Renal pelvis (tissue), 12 donors: ENCODE measurements around the gene TMEM35A. TPM values are rescaled to one million over a fixed set of nuclear protein-coding genes. Genes with fewer than 3 reads are reported as not detected.
"Not testable (repeated sequence)": the region's sequence is repeated elsewhere in the genome, so short reads cannot be mapped to it uniquely, and the experiment has no call there.

Source experiments
- DNase-seq: peaks from one replicate; pipeline ENCODE4 v3.0.0-alpha.2; 2013
- long read RNA-seq, 16 experiments: transcript quantifications; one replicate each; lab custom pipeline, GENCODE V29; 2026
- polyA plus RNA-seq, 3 donors: library from polyadenylated mRNA; unstranded; fragments of 120-200 nt; gene quantifications; one replicate each; pipeline ENCODE4 v1.2.1, GENCODE V29; 2013; ENCODE audit not compliant: insufficient read length in 3 of 3

The TMEM35A gene
- 1 to 10 TPM; 6.5 to 8.1 (median 6.6) TPM for polyA plus RNA-seq
- long read RNA-seq, donor 1, partial matches to known transcripts, result 0 of 4 reads
- long read RNA-seq, donor 1, other reads (novel, unspliced or antisense), result 0 of 4 reads
- long read RNA-seq, donor 2, partial matches to known transcripts, result 0 of 3 reads
- long read RNA-seq, donor 2, other reads (novel, unspliced or antisense), result 0 of 3 reads
- long read RNA-seq, donor 3, partial matches to known transcripts, result 0 of 4 reads
- long read RNA-seq, donor 3, other reads (novel, unspliced or antisense), result 0 of 4 reads
- long read RNA-seq, donor 4, transcript TMEM35A-201 (2 exons, 2,195 nt), result major isoform, 8 of 8 reads
- long read RNA-seq, donor 4, partial matches to known transcripts, result 0 of 8 reads
- long read RNA-seq, donor 4, other reads (novel, unspliced or antisense), result 0 of 8 reads
- long read RNA-seq, donor 5, partial matches to known transcripts, result 0 of 1 reads
- long read RNA-seq, donor 5, other reads (novel, unspliced or antisense), result 0 of 1 reads
- long read RNA-seq, donor 6, partial matches to known transcripts, result 0 of 2 reads
- long read RNA-seq, donor 6, other reads (novel, unspliced or antisense), result 0 of 2 reads
- long read RNA-seq, donor 7, partial matches to known transcripts, result 0 of 2 reads
- long read RNA-seq, donor 7, other reads (novel, unspliced or antisense), result 0 of 2 reads
- long read RNA-seq, donor 8, partial matches to known transcripts, result 0 of 4 reads
- long read RNA-seq, donor 8, other reads (novel, unspliced or antisense), result 0 of 4 reads
- long read RNA-seq, donor 9, transcript TMEM35A-201 (2 exons, 2,195 nt), result major isoform, 8 of 8 reads
- long read RNA-seq, donor 9, partial matches to known transcripts, result 0 of 8 reads
- long read RNA-seq, donor 9, other reads (novel, unspliced or antisense), result 0 of 8 reads
- long read RNA-seq, donor 10, partial matches to known transcripts, result 0 of 3 reads
- long read RNA-seq, donor 10, other reads (novel, unspliced or antisense), result 0 of 3 reads
- long read RNA-seq, donor 11, partial matches to known transcripts, result 0 of 3 reads
- long read RNA-seq, donor 11, other reads (novel, unspliced or antisense), result 0 of 3 reads
- long read RNA-seq, donor 12, partial matches to known transcripts, result 0 of 4 reads
- long read RNA-seq, donor 12, other reads (novel, unspliced or antisense), result 0 of 4 reads
- long read RNA-seq, donor 13, partial matches to known transcripts, result 0 of 1 reads
- long read RNA-seq, donor 13, other reads (novel, unspliced or antisense), result 0 of 1 reads
- long read RNA-seq, donor 14, transcript TMEM35A-201 (2 exons, 2,195 nt), result major isoform, 9 of 9 reads
- long read RNA-seq, donor 14, partial matches to known transcripts, result 0 of 9 reads
- long read RNA-seq, donor 14, other reads (novel, unspliced or antisense), result 0 of 9 reads
- long read RNA-seq, donor 15, transcript TMEM35A-201 (2 exons, 2,195 nt), result major isoform, 14 of 14 reads
- long read RNA-seq, donor 15, partial matches to known transcripts, result 0 of 14 reads
- long read RNA-seq, donor 15, other reads (novel, unspliced or antisense), result 0 of 14 reads
- long read RNA-seq, donor 16, transcript TMEM35A-201 (2 exons, 2,195 nt), result major isoform, 8 of 8 reads
- long read RNA-seq, donor 16, partial matches to known transcripts, result 0 of 8 reads
- long read RNA-seq, donor 16, other reads (novel, unspliced or antisense), result 0 of 8 reads

GRCh38 chrX:101078716-101079598, at the start of gene TMEM35A:
TSS of gene TMEM35A (plus strand) at chrX:101078879. CDS start at chrX:101079003, 124 bp downstream.
- peak; percentile 38 for DNase-seq

DNA sequence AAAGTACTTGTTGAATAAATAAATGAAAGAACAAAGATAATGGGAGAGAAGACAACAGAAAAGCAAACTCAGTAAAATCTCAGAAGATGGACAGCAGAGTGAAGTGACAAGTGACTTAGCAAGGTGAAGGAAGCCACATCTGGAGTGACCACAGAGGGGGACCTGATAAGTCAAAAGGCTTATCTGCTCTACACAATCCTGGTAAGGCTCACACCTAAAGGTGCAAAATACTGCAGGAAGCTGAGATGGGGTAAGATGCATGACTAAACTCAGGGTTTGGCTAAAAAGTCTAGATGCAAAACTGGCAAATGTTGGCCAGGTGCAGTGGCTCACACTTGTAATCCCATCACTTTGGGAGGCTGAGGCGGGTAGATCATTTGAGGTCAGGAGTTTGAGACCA, 49.0 kb upstream of the TMEM35A start:
- no peak for DNase-seq

DNA sequence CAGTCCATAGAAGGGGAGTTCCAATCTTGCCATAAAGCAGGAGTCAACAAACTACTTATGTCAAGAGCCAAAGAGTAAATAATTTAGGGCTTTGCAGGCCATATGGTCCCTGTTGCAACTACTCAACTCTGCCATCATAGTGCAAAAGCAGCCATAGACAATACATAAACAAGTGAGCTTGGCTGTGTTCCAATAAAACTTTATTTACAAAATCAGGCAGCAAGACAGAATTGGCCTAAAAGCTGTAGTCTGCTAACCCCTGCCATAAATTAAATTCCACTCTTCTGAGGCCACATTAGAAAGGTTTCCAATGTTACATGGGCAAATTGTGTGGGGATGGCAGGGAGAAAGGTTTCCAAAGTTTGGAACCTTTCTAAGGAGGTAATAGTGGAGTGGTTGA, 41.4 kb upstream of the TMEM35A start:
- DNase-seq, result no peak

DNA sequence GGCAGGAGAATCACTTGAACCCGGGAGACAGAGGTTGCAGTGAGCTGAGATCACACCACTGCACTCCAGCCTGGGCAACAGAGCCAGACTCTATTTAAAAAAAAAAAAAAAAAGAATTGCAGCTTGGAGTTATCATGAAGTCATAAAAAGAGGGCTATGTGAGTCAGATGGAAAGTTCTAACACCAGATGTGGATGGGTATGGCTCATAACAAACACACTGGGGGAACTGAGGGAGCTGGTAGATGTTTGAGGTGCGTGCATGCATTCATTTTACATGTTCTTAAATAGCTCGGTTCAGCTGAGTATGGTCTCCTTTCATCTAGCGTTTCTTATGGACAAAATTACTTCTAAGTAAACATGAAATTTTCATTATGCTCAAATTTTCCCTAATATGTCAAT, 38.5 kb upstream of the TMEM35A start:
- no peak for DNase-seq

- no peak for DNase-seq
Observed at GRCh38 chrX:101051153-101051548, 27.5 kb upstream of the TMEM35A start.

DNA sequence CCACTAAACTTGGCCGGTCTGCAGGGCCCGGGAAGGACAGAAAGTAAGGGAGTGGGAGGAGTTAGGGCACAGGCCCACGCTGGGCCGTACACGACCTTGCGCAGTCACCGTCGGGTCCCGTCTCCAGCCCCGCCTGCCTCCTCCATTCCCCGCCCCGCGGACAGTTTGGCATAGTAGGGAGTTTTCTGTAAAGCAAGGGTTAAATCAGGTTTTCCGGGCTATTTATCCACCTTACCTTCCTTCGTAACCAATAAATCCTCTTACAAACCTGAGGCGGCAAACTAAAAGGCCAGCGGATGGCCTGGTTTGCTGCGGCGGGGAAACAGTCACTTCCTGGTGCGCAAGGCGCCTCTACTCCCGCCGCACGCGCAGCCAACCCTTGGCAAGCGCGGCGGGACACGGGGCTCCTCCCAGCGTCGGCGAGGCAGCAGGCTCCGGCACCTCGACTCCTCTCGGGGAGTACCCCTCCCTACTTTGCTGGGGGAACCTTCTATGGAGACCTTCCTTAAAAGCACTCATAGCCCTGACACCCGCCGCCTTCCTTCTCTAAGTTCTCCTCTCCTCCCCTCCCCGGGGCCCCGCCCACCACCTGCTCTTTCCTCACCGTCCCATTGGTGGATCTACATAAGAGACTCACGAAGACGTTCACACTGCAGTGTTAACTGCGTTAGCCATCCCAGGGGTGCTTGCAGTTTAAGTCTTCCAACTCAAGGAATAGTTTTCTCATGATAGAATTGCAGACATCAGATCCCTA, 27.0 kb upstream of the TMEM35A start, which contains the start of gene TRMT2B:
Gene TRMT2B (minus strand): TSS at position 563 of the 754 bp plus-strand sequence. CDS start 9,822 bp downstream, outside the sequence.
- DNase-seq, result peak; percentile 62

DNA sequence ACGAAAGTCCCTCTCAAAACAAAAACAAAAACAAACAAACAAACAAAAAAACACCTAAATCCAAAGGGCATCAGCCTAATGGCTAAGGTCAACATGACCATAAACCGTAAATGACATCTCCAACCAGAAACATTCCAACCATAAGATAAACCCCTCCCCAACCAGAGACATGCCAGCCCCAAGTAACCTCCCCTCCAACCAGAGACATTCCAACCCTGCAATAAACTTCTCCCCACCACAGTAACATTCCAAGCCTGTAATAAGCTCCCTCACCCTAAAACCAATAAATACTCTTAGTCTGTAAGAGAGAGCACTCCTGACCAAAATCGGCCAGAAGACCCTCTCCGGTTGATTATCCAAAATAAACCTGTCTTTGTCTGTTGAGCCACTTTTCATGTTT, 22.1 kb upstream of the TMEM35A start:
- DNase-seq, result not testable (repeated sequence)

DNA sequence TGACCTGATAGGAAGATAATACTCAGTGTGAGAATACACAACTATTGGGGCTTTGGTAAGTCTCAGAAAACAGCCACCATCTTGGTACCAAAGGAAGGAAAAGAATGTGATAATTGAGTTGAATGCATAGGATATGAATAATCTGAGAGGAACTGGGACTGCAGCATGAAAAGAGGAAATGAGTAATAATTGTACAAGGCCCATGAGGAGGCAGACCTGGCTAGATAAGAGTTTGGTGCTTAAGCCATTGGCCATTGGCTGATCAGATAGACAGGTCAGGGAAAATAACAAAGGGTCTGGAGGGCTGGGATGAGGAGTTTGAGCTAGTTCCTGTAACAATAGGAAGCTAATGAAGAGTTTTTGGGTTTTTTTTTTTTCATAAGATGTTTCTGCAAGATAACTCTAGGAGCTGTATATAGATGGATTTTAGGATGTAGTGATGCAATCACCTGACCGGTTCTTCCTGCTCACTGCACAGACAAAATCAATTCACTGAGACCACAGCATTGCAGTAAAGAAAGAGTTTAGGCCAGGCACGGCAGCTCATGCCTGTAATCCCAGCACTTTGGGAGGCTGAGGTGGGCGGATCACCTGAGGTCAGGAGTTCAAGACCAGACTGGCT, 21.5 kb upstream of the TMEM35A start:
- DNase-seq, result no peak

GRCh38 chrX:101062176-101062575, 16.5 kb upstream of the TMEM35A start:
- DNase-seq, result no peak

- DNase-seq, result no peak
Observed at GRCh38 chrX:101071582-101071981, 7.1 kb upstream of the TMEM35A start.

DNA sequence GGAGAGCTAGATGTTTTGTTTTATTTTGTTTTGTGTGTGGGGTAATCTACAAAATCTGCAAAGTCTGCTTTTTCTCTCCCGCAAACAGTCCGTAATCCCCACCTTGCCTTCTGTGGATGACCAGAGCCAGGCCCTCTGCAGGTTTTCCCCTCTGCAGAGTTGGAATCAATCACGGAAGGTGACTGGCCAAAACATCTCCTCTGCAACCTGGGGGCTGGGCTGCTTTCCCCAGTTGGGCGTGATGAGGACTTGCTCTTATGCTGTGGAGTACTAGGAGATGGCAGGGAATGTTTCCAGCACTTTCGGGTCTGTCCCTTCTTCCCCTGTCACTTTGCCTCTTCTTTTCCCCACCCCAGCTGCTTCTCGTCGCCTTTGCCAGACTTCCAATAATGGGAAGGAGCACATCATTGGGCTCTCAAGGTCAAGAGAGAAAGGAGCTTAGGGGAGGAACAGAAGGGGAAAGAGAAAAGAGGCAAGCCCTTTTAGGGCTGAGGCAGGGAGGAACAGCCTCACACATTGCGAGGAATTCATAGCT, 1.1 kb downstream of the TMEM35A start:
- no peak for DNase-seq

DNA sequence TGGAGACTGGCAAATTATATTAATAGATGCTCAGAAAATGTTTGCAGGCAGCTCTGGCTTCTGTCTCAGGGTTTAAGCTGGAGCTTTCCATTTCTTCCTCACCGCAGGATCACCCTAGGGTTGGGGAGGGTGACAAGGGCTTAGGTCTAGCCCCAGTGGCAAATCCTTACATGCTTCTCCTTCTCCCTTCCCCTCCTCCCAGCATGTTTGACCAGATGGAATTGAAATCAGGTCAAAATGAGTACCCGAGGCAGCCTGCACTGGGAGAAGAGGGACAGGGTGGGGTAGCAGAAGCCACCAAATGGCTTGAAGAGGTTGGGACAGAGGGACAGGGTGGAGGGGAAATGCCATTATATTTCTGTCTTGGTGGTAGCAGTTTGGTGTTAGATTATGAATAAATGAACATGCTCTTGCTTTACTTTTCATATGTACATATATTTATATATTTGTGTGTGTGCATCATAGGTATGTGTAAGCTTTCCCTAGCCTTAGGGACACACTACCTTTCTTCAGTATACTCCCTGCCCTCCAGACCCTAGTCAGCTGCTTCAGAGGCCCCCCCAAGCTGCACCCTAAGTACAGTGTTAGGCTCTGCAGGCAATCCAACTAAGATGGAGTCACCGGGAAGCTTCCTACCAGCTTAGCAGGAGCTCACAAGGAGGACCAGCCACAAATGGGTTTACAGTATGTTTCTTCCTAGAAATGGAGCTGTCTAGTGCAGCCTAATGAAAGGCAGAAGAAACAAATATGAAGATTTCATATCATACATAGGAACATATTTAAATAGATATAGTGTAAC, 1.8 kb downstream of the TMEM35A start:
- no peak for DNase-seq

DNA sequence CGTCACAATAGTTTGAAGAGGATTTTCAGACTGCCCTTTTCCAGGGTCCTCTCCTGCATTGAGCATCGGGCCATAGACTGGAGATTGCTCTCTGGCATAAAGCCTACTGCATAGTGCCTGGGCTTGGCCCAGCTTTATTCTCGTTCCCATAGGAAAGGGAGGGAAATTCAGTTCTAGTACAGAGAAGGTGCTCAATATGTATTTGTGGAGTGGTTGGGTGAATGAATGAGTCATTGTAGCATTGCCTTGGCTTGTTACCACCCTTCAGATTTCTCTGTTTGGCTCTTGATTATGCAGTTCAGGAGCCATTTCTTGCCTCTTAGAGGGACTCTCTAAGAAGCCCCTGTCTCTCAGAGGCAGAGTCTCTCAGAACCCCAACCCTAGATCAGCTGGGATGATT, 2.6 kb downstream of the TMEM35A start:
- DNase-seq, result no peak

GRCh38 chrX:101091817-101092216, 13.1 kb downstream of the TMEM35A start:
- no peak for DNase-seq

DNA sequence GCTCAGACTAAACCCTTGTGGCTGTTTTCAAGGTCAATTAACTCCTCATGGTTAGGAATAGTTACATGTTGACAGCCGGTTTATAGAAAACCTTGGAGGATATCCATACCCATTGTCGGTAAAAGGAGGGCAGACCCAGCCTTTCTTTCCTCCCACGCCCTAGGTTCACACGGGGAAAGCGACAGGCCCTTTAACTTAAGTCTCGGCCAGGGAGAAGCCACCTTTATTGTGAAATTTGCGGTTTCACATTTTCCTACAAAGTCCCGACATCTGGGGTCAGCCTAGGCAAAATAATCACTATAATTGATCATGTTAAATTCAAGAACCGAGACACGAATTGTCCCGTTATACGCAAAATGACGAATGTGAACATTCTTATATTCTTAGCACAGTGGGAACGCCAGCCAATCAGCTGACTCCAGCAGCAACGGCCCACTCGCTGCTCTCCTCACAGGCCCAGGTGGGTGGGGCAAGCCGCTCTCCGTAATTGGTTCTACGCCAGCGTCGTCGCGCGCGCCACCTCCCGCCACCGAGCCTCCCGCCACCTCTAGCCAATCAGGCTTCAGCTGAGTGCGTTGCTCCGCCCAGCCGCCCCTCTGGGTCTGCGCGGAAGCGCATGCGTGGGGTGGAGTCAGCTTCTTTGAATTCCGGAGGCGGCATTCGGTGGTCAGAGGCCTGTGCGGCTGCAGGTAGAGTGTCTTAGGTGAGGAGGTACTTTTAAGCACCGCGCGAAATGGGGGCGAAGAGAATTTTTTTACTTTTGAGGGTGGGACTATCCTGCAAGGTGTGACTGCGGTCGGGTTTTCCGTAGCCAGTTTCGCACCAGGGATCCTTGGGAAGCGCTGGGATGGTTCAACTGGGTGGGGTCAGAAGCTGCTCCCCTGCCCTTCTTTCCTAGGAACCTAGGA, 19.1 kb downstream of the TMEM35A start, which contains the start of gene CENPI:
Gene CENPI (plus strand): TSS at position 659 of the 908 bp plus-strand sequence. CDS start 2,867 bp downstream, outside the sequence.
- DNase-seq, result peak; percentile 89

DNA sequence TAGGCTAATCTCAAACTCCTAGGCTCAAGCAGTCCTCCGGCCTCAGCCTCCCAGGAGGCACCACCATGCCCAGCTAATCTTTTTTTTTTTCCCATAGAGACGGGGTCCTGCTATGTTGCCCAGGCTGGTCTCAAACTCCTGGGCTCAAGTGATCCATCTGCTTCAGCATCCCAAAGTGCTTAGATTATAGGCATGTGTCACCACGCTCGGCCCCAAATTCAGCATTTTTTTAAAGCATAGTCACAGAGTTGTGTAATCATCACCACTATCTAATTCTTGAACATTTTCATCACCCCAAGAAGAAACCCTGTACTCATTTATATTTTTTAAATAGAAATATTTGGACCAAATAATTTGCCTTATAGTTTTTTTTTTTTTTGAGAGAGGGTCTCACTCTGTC, 29.6 kb downstream of the TMEM35A start:
- DNase-seq, result no peak
